NB4 (cell line): ENCODE measurements around the gene PLXNB2.

Source experiments
- POLR2A ChIP-seq: IDR thresholded peaks from 2 replicates; pipeline ENCODE4 v1.6.1; 2011; ENCODE audit warnings: mild to moderate bottlenecking; ENCODE audit not compliant: insufficient read length; ENCODE audit errors: extremely low read depth
- TF ChIP-seq, protein P1 (sequence below): IDR thresholded peaks from one replicate; pipeline ENCODE4 v1.5.1; 2012; ENCODE audit warnings: low read depth, low read length
- TF ChIP-seq, protein P2 (sequence below): IDR thresholded peaks from 2 replicates; pipeline ENCODE4 v1.6.1; 2011; ENCODE audit warnings: low read depth, low read length

DNA sequence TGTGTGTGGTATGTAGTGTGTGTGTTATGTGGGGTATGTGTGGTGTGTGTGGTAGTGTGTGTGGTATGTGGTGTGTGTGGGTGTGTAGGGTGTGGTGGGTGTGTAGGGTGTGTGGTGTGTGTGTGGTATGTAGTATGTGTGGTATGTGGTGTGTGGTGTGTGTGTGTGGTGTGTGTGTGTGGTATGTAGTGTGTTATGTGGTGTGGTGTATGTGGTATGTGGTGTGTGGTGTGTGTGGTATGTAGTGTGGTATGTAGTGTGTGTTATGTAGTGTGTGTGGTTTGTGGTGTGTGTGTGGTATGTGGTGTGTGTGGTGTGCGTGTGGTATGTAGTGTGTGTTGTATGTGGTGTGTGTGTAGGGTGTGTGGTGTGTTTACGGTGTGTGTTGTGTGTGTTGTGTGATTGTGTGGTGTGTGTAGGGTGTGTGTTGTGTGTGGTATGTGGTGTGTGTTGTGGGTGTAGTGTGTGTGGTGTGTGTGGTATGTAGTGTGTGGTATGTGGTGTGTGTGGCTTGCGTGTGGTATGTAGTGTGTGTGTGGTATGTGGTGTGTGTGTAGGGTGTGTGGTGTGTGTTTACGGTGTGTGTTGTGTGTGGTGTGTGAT is 31.5 kb upstream of the PLXNB2 start:
- TF ChIP-seq POLR2A: no peak
- TF ChIP-seq, protein P1, sequence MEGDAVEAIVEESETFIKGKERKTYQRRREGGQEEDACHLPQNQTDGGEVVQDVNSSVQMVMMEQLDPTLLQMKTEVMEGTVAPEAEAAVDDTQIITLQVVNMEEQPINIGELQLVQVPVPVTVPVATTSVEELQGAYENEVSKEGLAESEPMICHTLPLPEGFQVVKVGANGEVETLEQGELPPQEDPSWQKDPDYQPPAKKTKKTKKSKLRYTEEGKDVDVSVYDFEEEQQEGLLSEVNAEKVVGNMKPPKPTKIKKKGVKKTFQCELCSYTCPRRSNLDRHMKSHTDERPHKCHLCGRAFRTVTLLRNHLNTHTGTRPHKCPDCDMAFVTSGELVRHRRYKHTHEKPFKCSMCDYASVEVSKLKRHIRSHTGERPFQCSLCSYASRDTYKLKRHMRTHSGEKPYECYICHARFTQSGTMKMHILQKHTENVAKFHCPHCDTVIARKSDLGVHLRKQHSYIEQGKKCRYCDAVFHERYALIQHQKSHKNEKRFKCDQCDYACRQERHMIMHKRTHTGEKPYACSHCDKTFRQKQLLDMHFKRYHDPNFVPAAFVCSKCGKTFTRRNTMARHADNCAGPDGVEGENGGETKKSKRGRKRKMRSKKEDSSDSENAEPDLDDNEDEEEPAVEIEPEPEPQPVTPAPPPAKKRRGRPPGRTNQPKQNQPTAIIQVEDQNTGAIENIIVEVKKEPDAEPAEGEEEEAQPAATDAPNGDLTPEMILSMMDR: no peak
- TF ChIP-seq, protein P2, sequence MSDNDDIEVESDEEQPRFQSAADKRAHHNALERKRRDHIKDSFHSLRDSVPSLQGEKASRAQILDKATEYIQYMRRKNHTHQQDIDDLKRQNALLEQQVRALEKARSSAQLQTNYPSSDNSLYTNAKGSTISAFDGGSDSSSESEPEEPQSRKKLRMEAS: no peak
